HEK293 (cell line): ENCODE results near the gene UBAP2L.
A peak's percentile ranks its signal among the peaks of the same experiment; 100 is the strongest.

Experiments
- HOXC10 ChIP-seq: sonication (generic); formaldehyde crosslinking; IDR thresholded peaks from 2 replicates; pipeline ENCODE4 v1.8.1; 2023; ENCODE audit warnings: mild to moderate bottlenecking, missing genetic modification reagents
- KLF7 ChIP-seq: fragments of 450-650 bp; formaldehyde crosslinking; IDR thresholded peaks from 2 replicates; pipeline ENCODE4 v1.5.1; 2016; ENCODE audit warnings: missing biosample characterization, missing genetic modification characterization, borderline replicate concordance
- KLF9 ChIP-seq: fragments of 450-650 bp; formaldehyde crosslinking; IDR thresholded peaks from 2 replicates; pipeline ENCODE4 v1.5.1; 2016; ENCODE audit warnings: missing biosample characterization, missing genetic modification characterization, low read depth
- MEIS1 ChIP-seq: sonication (generic); formaldehyde crosslinking; IDR thresholded peaks from 2 replicates; pipeline ENCODE4 v1.8.1; 2022; ENCODE audit warnings: missing genetic modification reagents, mild to moderate bottlenecking, borderline replicate concordance
- PRDM1 ChIP-seq: fragments of 450-650 bp; formaldehyde crosslinking; IDR thresholded peaks from 2 replicates; pipeline ENCODE4; 2016; ENCODE audit warnings: missing biosample characterization, missing genetic modification characterization
- ZEB2 ChIP-seq: fragments of 450-650 bp; formaldehyde crosslinking; IDR thresholded peaks from 2 replicates; pipeline ENCODE4 v1.5.1; 2016; ENCODE audit warnings: missing biosample characterization, missing genetic modification characterization
- ZIC2 ChIP-seq: fragments of 450-650 bp; formaldehyde crosslinking; IDR thresholded peaks from 2 replicates; pipeline ENCODE4 v1.5.1; 2016; ENCODE audit warnings: missing biosample characterization, missing genetic modification characterization
- ZNF114 ChIP-seq: fragments of 450-650 bp; formaldehyde crosslinking; IDR thresholded peaks from 2 replicates; pipeline ENCODE4 v1.5.0; 2017; ENCODE audit warnings: missing biosample characterization, missing genetic modification characterization
- ZNF140 ChIP-seq: fragments of 450-650 bp; formaldehyde crosslinking; IDR thresholded peaks from 2 replicates; pipeline ENCODE4 v1.5.1; 2016; ENCODE audit warnings: missing biosample characterization, missing genetic modification characterization
- ZNF169 ChIP-seq: fragments of 450-650 bp; formaldehyde crosslinking; IDR thresholded peaks from 2 replicates; pipeline ENCODE4 v1.5.1; 2016; ENCODE audit warnings: missing biosample characterization, missing genetic modification characterization
- ZNF18 ChIP-seq: fragments of 450-650 bp; formaldehyde crosslinking; IDR thresholded peaks from 2 replicates; pipeline ENCODE4 v1.5.1; 2016; ENCODE audit warnings: missing biosample characterization, missing genetic modification characterization
- ZNF211 ChIP-seq: fragments of 450-650 bp; formaldehyde crosslinking; IDR thresholded peaks from 2 replicates; pipeline ENCODE4 v1.5.1; 2016; ENCODE audit warnings: low read depth, missing biosample characterization, missing genetic modification characterization
- ZNF280D ChIP-seq: fragments of 450-650 bp; formaldehyde crosslinking; IDR thresholded peaks from 2 replicates; pipeline ENCODE4 v1.5.1; 2016; ENCODE audit warnings: missing biosample characterization, missing genetic modification characterization
- ZNF324 ChIP-seq: fragments of 450-650 bp; formaldehyde crosslinking; IDR thresholded peaks from 2 replicates; pipeline ENCODE4 v1.5.1; 2016; ENCODE audit warnings: missing biosample characterization, missing genetic modification characterization
- ZNF426 ChIP-seq: fragments of 450-650 bp; formaldehyde crosslinking; IDR thresholded peaks from 2 replicates; pipeline ENCODE4 v1.5.1; 2017; ENCODE audit warnings: missing biosample characterization, missing genetic modification characterization, mild to moderate bottlenecking, inconsistent platforms, moderate library complexity
- ZNF510 ChIP-seq: fragments of 450-650 bp; formaldehyde crosslinking; IDR thresholded peaks from 2 replicates; pipeline ENCODE4 v1.5.1; 2018; ENCODE audit warnings: mild to moderate bottlenecking, missing genetic modification characterization, missing biosample characterization; ENCODE audit not compliant: insufficient replicate concordance
- ZNF514 ChIP-seq: fragments of 450-650 bp; formaldehyde crosslinking; IDR thresholded peaks from 2 replicates; pipeline ENCODE4 v1.5.1; 2016; ENCODE audit warnings: missing biosample characterization, missing genetic modification characterization
- ZNF518A ChIP-seq: fragments of 450-650 bp; formaldehyde crosslinking; conservative IDR thresholded peaks from 2 replicates; pipeline ENCODE4 v1.5.1; 2016; ENCODE audit warnings: low read depth, missing biosample characterization, missing genetic modification characterization
- ZNF623 ChIP-seq: fragments of 450-650 bp; formaldehyde crosslinking; IDR thresholded peaks from 2 replicates; pipeline ENCODE4 v1.5.1; 2016; ENCODE audit warnings: missing biosample characterization, missing genetic modification characterization
- ZNF660 ChIP-seq: fragments of 450-650 bp; IDR thresholded peaks from 2 replicates; pipeline ENCODE4 v1.5.1; 2018; ENCODE audit warnings: missing biosample characterization, mild to moderate bottlenecking, missing genetic modification characterization
- ZNF791 ChIP-seq: fragments of 450-650 bp; formaldehyde crosslinking; IDR thresholded peaks from 2 replicates; pipeline ENCODE4 v1.5.1; 2016; ENCODE audit warnings: missing biosample characterization, missing genetic modification characterization
- ZNF830 ChIP-seq: fragments of 450-650 bp; IDR thresholded peaks from 2 replicates; pipeline ENCODE4 v1.5.0; 2018; ENCODE audit warnings: missing biosample characterization, missing genetic modification characterization, low read depth, mild to moderate bottlenecking, moderate library complexity
- TF ChIP-seq, protein P1 (sequence below): fragments of 450-650 bp; IDR thresholded peaks from 2 replicates; pipeline ENCODE4 v1.5.1; 2018; ENCODE audit warnings: missing biosample characterization, mild to moderate bottlenecking, missing genetic modification characterization
- TF ChIP-seq, protein P2 (sequence below): fragments of 450-650 bp; formaldehyde crosslinking; IDR thresholded peaks from 2 replicates; pipeline ENCODE4 v1.5.1; 2016; ENCODE audit warnings: missing biosample characterization, missing genetic modification characterization

The UBAP2L gene

GRCh38 chr1:154220071-154220969 is at the start of gene UBAP2L (continued):
- peak; percentile 51; the same call in 1 of the 2 replicates for TF ChIP-seq ZNF518A (tag by site-specific recombination)
- 0 out of 2 replicates have a peak, but pooled peaks have one; percentile 71 for TF ChIP-seq ZNF660 (tag by site-specific recombination)
- no peak for TF ChIP-seq ZNF510 (tag by site-specific recombination)
- TF ChIP-seq ZNF830 (tag by site-specific recombination) = no peak
- TF ChIP-seq ZNF623 (tag by site-specific recombination) = no peak
- no peak for TF ChIP-seq HOXC10 (CRISPR knock-in tag)
- TF ChIP-seq ZNF426 (tag by site-specific recombination) = no peak
- TF ChIP-seq ZNF18 (tag by site-specific recombination) = no peak
- no peak for TF ChIP-seq MEIS1 (CRISPR knock-in tag)
- peak; percentile 71 for TF ChIP-seq KLF9 (tag by site-specific recombination)
- TF ChIP-seq ZNF211 = no peak
- TF ChIP-seq ZNF280D = peak; percentile 84; the same call in 1 of the 2 replicates
- TF ChIP-seq ZNF514 (tag by site-specific recombination) = no peak
- TF ChIP-seq ZNF140 (tag by site-specific recombination) = no peak
- TF ChIP-seq ZNF324 (tag by site-specific recombination) = no peak
- no peak; the same call in 1 of the 2 replicates for TF ChIP-seq KLF7 (tag by site-specific recombination)
- TF ChIP-seq, protein P1, sequence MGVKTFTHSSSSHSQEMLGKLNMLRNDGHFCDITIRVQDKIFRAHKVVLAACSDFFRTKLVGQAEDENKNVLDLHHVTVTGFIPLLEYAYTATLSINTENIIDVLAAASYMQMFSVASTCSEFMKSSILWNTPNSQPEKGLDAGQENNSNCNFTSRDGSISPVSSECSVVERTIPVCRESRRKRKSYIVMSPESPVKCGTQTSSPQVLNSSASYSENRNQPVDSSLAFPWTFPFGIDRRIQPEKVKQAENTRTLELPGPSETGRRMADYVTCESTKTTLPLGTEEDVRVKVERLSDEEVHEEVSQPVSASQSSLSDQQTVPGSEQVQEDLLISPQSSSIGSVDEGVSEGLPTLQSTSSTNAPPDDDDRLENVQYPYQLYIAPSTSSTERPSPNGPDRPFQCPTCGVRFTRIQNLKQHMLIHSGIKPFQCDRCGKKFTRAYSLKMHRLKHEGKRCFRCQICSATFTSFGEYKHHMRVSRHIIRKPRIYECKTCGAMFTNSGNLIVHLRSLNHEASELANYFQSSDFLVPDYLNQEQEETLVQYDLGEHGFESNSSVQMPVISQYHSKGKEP (tag by site-specific recombination) = no peak
- peak; percentile 88 for TF ChIP-seq ZEB2 (tag by site-specific recombination)
- no peak for TF ChIP-seq ZNF791 (tag by site-specific recombination)
- TF ChIP-seq, protein P2, sequence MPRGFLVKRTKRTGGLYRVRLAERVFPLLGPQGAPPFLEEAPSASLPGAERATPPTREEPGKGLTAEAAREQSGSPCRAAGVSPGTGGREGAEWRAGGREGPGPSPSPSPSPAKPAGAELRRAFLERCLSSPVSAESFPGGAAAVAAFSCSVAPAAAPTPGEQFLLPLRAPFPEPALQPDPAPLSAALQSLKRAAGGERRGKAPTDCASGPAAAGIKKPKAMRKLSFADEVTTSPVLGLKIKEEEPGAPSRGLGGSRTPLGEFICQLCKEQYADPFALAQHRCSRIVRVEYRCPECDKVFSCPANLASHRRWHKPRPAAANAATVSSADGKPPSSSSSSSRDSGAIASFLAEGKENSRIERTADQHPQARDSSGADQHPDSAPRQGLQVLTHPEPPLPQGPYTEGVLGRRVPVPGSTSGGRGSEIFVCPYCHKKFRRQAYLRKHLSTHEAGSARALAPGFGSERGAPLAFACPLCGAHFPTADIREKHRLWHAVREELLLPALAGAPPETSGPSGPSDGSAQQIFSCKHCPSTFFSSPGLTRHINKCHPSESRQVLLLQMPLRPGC (tag by site-specific recombination) = no peak
- TF ChIP-seq ZNF169 (tag by site-specific recombination) = no peak
- TF ChIP-seq ZNF114 (tag by site-specific recombination) = no peak
- peak; percentile 46; the same call in 1 of the 2 replicates for TF ChIP-seq ZIC2
- TF ChIP-seq PRDM1 = peak; percentile 73
